GM19023 (cell line): ENCODE data around the gene CARD9.

Source experiments
- ATAC-seq: cut with Tn5 transposase; IDR thresholded peaks from one replicate; pipeline ENCODE4 v1.9.1; 2021; ENCODE audit warnings: mild to moderate bottlenecking, moderate library complexity; ENCODE audit not compliant: unreplicated experiment

Gene CARD9

DNA sequence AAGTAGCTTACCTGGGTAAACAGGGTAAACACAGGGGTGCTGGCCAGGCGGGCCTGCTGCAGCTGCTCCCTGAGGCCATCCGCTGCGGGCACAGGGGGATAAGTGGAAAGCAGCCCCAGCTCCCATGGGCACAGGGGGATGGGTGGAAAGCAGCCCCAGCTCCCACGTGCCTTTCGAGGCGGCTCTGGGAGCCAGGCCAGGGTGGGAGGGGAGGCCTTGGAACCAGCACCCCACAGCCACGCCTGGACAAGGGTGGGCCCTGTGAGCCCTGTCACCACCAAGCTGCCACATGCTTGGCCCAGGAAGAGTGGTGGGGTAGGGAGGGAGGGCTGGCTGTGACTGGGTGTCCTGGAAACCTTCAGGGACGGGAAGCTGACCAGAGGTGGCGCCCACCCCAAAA, 7.8 kb upstream of the CARD9 start:
- ATAC-seq, result no peak

GRCh38 chr9:136380381-136380780, 6.9 kb upstream of the CARD9 start:
- ATAC-seq, result no peak

DNA sequence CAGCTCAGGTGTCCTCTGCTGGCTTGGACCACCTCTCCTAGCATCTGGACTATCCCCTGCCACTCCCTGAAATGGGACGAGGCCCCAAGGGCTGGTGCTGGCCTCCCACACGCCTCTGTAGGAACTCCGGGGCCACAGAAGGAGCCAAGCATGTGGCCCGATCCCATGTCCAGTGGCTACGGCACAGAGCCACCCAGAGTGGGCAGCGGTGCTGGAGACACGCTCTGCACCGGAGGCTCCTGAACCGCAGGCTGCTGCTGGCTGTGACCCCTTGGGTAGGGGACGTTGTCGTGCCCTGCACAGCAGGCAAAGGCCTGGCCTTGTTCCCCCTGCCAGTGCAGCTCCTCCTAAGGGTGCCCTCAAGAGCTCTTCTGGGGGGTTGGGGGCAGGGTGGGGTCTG, 6.4 kb upstream of the CARD9 start:
- no peak for ATAC-seq

DNA sequence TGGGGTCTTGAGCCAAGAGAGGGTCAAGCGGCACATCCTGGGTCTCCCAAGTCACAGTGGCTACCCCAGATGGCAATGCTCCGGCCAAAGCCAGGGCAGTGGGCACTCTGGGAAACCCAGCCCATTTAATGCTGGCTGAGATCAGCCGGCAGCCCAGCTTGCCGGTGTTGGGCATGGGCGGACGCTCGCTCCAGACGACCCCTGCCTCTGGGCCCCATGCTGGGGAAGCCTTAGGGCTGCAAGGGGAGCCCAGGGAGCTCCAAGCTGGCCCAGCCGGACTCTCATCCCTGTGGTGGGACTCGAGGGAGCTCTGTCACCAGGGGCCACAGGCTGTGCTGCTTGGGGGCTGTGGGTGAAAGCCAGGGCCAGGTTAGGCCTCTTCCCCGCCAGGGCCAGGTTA, 5.9 kb upstream of the CARD9 start:
- ATAC-seq, result no peak

GRCh38 chr9:136379003-136379287, 5.5 kb upstream of the CARD9 start:
- no peak for ATAC-seq

DNA sequence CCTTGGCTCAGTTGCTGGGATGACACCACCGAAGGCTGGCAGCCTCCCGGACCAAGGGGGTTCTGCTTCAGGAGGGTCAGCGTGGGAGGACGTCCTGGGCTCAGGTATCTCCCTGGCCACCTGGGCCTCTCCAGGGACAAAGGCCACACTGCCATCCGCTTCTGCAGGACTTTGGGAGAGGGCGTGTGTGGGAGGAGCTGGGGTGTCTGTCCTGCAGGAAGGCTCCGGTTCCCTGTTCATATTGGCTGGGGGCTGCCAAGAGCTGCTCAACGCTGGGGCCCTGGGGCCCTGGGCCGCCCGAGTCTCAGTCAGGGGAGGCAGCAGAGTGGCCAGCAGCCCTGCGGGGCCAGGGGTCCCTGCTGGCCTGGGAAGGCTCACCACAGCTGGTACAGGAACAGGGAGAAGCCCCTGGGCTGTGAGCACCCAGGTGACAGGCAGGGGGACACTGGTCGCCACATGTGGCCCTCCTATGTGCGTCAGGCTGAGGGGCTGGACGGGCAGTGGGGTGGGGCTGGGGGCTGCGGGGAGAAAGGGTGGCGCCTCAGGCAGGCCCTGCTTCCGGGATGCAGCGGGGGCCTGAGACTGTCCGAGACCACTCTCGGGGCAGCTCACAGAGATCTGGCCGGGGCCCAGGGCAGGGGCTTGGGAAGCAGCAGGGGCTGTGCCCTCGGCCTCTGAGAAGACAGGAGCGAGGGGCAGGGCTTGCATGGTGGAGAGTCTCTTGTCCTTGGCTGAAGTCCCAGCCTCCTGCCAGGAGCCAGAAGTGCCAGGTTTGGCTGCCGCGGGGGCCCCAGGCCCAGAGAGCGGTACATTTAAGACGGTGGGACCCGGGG, 4.9 kb upstream of the CARD9 start:
- ATAC-seq, result no peak

DNA sequence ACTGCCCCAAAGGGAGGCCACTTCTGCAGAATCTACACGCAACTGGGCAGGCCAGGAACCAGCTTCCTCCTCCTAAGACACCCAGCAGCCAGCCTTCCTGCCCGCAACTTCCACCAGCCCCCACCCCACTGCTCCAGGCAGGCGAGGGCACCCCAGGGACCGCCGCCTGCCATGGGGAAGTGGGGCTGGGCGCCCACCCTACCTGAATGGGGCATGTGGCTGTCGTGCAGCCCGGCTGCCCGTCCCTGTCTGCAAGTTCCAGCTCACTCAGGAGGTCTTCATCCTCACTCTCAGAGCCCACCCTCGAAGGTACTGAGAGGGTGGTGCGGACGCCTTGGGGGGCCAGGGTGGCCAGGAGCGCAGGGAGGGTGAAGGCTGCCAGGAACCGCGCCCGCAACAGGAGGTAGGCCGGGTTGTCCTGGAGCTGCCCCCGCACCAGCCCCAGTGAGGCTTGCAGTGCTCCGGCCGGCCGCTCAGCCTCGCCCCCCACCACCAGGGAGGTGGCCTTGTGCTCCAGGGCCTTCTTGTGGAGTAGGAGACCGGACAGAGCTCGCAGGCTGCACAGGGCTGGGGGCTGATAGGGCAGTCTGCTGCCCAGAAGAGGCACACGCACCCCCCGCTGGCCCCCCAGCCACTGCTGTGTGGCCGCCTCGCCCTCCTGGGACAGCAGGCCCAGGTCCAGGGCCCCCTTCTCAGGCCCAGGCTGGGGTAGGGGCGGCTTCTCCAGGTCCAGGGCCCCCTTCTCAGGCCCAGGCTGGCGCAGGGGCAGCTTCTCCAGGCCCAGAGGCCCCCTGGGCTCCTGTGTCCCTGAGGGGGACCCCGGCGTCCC, 4.1 kb upstream of the CARD9 start:
- ATAC-seq, result no peak

DNA sequence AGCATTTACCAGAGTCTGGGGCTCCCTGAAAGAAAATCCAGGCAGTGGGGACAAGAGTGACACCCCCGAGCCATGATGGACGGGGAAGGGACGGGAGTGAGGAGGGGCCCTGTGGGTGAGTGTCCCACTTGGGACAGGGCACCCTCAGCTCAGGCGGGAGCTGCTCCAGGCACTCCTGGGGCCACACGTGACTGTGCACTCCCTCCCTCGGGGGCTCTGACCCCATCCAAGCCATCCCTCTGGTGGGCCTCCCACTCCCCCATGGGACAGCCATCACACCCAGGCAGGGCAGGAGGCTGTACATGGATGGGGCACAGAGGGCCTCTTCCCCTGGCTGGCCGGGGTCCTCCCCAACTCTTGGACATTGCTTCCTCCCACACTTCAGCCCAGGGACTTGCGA, 3.0 kb upstream of the CARD9 start:
- no peak for ATAC-seq

GRCh38 chr9:136375096-136375495, 1.6 kb upstream of the CARD9 start:
- no peak for ATAC-seq

DNA sequence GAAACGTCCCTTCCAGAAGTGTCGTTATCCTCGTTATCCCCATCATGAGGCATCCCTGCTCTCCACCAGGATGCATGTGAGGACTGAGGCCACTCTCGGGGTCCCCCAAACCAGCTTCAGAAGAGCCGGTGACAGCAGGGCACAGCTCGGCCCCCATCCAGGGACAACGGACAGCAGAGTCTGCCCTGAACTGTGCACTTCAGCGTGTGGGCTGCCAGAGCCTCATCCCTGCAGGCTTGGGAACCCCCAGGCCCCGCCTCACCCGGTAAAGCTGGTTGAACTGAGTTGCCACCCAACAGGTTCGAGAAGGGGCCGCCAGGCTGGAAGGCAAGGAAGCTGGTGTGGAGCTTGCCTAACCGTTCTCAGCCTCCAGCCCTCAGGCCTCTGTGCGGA, 710 bp upstream of the CARD9 start:
- ATAC-seq, result no peak

- ATAC-seq, result no peak
Measured at GRCh38 chr9:136372561-136373299, 739 bp downstream of the CARD9 start.

DNA sequence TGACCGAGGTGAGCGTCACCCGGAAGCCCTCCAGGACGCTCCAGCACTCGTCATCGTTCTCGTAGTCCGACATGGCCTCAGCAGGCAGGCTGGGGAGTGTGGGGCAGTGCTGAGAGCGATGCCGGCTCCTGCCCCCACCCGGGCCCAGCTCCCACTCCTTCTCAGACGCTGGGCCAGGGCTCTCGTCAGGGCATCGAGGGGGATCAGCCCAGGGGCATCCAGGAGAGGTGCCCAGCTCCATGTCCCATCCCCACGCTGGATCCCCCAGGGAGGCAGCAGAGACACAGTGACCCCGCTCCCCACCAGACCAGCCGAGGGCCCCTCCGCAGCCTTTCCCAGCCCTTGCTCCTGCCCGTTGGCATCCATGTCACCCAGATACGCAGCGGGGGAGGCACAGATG, 1.5 kb downstream of the CARD9 start:
- ATAC-seq, result no peak

DNA sequence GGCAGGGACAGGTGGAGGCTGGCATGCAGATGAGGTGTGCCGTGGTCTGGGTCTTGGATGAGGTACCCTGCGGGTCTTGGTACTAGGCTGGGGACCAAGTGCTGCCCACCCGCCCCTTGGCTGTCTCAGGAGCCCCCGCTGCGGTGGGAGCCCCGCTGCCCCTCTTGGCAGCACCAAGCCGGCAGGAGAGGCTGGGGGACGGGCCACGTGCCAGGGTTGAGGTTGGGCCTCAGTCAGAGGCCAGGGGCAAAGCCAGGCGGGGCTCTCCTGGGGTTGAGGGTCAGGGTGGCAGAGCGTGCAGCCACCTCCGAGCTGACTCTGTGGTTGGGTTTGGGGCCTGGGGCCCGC, 2.0 kb downstream of the CARD9 start:
- ATAC-seq, result no peak

DNA sequence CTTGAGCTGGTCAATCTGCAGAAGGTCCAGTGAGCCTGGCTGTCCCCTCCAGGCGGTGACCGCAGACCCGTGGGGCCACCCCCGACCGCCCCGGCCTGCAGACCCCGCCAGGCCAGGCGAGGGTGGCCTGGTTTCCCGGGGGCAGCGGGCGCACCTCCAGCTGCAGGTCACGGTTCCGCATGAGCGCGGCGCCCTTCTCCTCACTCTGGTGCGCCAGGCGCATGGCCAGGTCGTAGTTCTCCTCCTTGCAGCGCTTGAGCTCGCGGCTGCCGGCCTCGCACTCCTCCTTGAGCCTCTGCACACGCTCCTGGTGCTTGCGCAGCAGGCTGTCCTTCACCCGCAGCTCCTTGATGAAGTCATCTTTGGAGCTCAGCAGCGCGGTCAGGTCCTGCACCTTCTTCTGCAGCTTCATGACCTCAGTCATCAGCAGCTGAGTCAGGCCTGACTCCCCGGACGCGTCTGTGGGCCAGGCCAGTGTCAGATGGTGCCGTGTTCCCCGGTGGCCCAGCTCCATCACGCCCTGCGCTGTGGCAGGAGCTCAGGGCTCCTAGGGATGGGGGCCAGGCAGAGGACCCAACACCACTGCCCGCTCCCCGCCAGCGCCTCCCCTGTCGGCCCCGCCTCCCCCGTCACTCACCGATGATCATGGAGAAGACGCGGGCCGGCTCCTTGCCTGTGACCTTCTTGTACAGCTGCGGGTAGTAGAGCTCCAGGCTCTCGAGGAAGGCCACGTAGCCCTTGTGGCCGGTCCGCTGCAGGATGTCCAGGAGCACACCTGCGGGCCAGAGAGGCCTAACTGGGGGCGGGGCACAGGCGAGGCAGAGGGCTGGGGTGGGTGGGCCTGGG, 2.6 kb downstream of the CARD9 start:
- no peak for ATAC-seq

DNA sequence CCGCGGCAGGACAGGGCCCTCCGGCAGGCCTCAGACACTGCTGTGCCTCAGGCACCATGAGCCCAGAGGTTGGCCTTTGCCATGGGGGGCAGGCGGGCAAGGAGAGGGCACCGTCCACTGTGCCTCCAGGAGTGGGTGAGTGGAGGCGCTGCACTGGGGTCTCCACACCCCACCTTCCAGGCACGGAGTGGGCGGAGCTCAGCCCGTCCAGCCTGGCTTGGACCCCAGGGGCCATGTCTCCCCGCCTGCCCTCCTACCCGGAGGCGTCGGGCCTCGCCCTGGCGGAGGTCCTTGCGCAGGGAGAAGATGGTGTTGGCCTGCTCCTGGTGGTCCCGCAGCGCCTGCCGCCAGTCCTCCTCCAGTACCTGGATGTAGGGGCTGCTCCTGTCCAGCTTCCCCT, 3.4 kb downstream of the CARD9 start:
- no peak for ATAC-seq

DNA sequence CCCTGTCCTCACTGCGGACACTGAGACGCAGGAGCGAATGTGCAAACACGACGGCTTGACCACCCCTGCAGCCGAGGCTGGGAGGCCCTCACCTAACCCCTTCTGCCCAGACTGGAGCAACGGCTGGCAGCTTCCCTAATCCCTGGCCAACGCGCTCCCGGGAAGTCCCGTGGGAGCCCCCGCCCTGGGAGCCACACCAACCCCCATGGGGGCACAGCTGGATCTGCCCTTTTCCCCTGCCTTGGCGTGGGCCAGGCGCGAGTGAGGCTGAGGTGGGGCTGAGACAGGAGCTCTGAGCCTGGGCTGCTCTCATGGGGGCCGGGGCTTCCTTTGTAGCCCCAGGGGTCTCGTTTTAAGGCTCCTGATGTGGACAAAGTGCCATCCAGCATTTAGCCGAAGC, 5.3 kb downstream of the CARD9 start:
- ATAC-seq, result no peak

- ATAC-seq, result no peak
Measured at GRCh38 chr9:136367296-136368145, 5.9 kb downstream of the CARD9 start.

DNA sequence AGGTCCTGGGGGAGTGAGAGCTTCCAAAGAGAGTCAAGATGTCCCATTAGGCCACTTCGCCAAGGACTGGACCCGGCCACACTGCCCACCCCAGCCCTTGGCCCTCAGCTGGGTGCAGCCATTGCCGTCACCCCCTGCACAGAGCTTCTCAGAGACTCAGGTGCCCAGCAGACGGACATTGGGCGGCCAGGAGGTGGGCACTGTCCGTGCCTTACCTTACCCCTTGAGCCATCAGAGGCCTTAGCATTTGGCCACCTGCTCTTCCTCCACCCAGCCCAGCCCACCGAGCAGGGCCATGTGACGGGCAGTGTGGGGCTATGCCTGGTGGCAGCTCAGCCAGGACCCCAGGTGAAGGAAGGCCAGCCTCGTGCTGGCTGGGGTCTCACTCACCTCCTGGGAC, 6.6 kb downstream of the CARD9 start:
- ATAC-seq, result no peak

DNA sequence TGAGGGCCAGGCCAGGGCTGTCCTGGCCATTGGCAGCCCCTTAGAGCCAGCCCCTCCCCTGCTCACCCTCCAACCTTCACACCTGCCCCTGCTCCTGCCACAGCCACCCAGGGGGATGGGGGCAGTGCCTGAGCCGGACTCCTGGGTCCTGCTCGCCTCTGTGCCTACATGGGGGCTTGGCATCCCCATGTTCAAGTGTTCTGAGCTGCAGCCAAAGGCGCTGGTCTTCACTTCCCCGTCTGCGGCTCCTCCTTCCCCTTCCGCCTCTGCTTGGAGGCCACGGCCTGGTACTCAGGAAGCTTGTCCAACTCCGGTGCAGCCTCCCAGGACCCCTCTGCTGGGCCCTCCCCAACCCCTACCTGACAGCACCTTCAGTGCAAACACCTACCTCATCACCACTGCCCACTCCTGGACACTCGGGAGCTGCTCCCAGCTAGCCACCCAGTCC, 7.7 kb downstream of the CARD9 start:
- no peak for ATAC-seq
